ENCODE measurements around the gene NEUROD6. TPM values are rescaled to one million over a fixed set of nuclear protein-coding genes. Genes with fewer than 3 reads are reported as not detected.

The NEUROD6 gene
- total RNA-seq: not detected in 2 replicates

DNA sequence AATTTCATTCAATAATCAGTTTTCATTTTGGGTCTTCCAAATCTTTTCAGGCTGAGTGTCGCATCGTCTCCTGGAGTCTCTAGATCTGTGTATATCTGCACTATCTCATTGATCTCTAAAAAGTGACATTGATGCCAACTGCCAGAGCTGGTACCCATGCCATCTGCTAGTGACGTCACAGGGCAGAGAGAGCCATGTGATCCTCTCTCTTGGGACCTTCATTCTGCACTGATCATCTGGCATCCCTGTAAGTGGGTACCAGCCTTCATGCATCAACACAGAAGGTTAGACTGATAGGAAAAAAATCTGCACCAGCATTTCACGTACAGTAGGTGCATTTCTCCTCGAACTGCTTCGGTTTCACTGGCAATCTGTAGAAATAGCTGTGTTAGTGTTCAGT lies at the start of gene NEUROD6:
NEUROD6 (minus strand) TSS at position 124 of the 400 bp plus-strand sequence. CDS start 1,458 bp downstream, outside the sequence.

Small RNA genes lying within 50 kb of the gene (small RNA-seq; reads per million reads assigned to genes)
- not detected for gene AC006380.1 (ENCODE audit: low replicate concordance)

Other genes with a start within 250 kb of the NEUROD6 start
- gene ITPRID1, start 173.4 kb upstream of the NEUROD6 start, total RNA-seq: not detected in 2 replicates